HCT116 (cell line): Measurements from ENCODE around the gene GALNT5. TPM values are rescaled to one million over a fixed set of nuclear protein-coding genes. Genes with fewer than 3 reads are reported as not detected.

ENCODE experiments used
- ATAC-seq: fragments of 200-7000 bp; cut with Tn5 transposase; 2 replicates; pipeline ENCODE4 v1.9.1; 2020; ENCODE audit warnings: mild to moderate bottlenecking, moderate library complexity
- BruUV-seq: library from RNA; stranded (reverse); fragments of 400-500 nt; replicated peaks from 2 replicates; lab custom pipeline; 2021; lab: Mats Ljungman, UMichigan
- CTCF ChIA-PET: fragments of 300-600 bp; sonication (Branson Sonifier 250); formaldehyde crosslinking; loops from one replicate; lab custom pipeline; 2021; ENCODE audit warnings: antibody characterized with exemption; lab: Charles Lee
- POLR2A ChIA-PET: fragments of 300-600, 350-600 bp; sonication (Branson Sonifier 250); formaldehyde crosslinking; loops from one replicate; lab custom pipeline; 2021; ENCODE audit warnings: antibody characterized with exemption; lab: Charles Lee
- RAD21 ChIA-PET, 2 experiments: fragments of 300-600 bp; sonication (Branson Sonifier 250); formaldehyde crosslinking; loops; one replicate each; lab custom pipeline; 2023; ENCODE audit warnings: low total read pairs in 2 of 2; ENCODE audit not compliant: uncharacterized antibody in 2 of 2, unreplicated experiment in 2 of 2, low non-redundant PET in 1 of 2; lab: Charles Lee
- DNase-seq: peaks from one replicate; pipeline ENCODE4 v3.0.0-alpha.2; 2010; ENCODE audit warnings: low read depth, low spot score
- H2AFZ ChIP-seq: fragments of 200-600 bp; shearing (Covaris generic), sonication (generic); 2 replicates; pipeline ENCODE4 v1.6.1; 2017; ENCODE audit warnings: low read depth, mixed run types, mixed read lengths, antibody characterized with exemption, low read length; ENCODE audit not compliant: poor library complexity, severe bottlenecking
- H3K27ac ChIP-seq: 2 replicates; pipeline ENCODE4 v1.5.1; 2012; ENCODE audit warnings: low read depth, low read length
- H3K27me3 ChIP-seq: fragments of 200-600 bp; sonication (generic); 2 replicates; pipeline ENCODE4 v1.6.1; 2016; ENCODE audit warnings: mixed run types, low read length, mixed read lengths; ENCODE audit not compliant: insufficient read depth
- H3K36me3 ChIP-seq, 2 experiments: fragments of 200-500 bp in 1 of 2; fragments of 200-600 bp in 1 of 2; sonication (Bioruptor generic) in 1 of 2; sonication (generic) in 1 of 2; 2 replicates each; pipeline versions ENCODE4 v1.5.1 to v1.6.1; 2014 to 2016; ENCODE audit warnings: low read length in 2 of 2, inconsistent platforms in 1 of 2, mixed read lengths in 1 of 2, mixed run types in 1 of 2; ENCODE audit not compliant: insufficient read depth in 2 of 2, control insufficient read depth in 1 of 2
- H3K4me1 ChIP-seq, 2 experiments: fragments of 200-600 bp in 1 of 2; sonication (generic) in 1 of 2; 2 replicates each; pipeline versions ENCODE4 v1.5.1 to v1.6.1; 2012 to 2017; ENCODE audit warnings: low read length in 2 of 2, inconsistent platforms in 1 of 2, mild to moderate bottlenecking in 1 of 2, mixed read lengths in 1 of 2, mixed run types in 1 of 2, moderate library complexity in 1 of 2; ENCODE audit not compliant: insufficient read depth in 2 of 2, control insufficient read depth in 1 of 2
- H3K4me2 ChIP-seq: fragments of 200-600 bp; sonication (generic); 2 replicates; pipeline ENCODE4 v1.6.1; 2017; ENCODE audit warnings: mixed run types, low read length, mixed read lengths
- H3K4me3 ChIP-seq, 2 experiments: fragments of 200-600 bp in 1 of 2; sonication (generic) in 1 of 2; replicated peaks in 1 of 2; 2 replicates each; pipeline ENCODE4 v1.5.1; 2011 to 2016; ENCODE audit warnings: low read length in 2 of 2, control low read depth in 1 of 2, low read depth in 1 of 2, mild to moderate bottlenecking in 1 of 2, mixed read lengths in 1 of 2, mixed run types in 1 of 2
- H3K79me2 ChIP-seq: fragments of 200-600 bp; sonication (generic); 2 replicates; pipeline ENCODE4 v1.6.1; 2017; ENCODE audit warnings: mild to moderate bottlenecking, mixed run types, low read length, moderate library complexity, mixed read lengths; ENCODE audit not compliant: insufficient read depth
- H3K9ac ChIP-seq: fragments of 200-600 bp; sonication (generic); 2 replicates; pipeline ENCODE4 v1.6.1; 2016; ENCODE audit warnings: low read length, mixed read lengths
- H3K9me2 ChIP-seq: fragments of 200-600 bp; sonication (generic), shearing (Covaris generic); 2 replicates; pipeline ENCODE4 v1.6.1; 2017; ENCODE audit warnings: mixed run types, mild to moderate bottlenecking, moderate library complexity; ENCODE audit not compliant: insufficient read depth
- H3K9me3 ChIP-seq, 2 experiments: fragments of 200-500 bp in 1 of 2; fragments of 200-600 bp in 1 of 2; sonication (Bioruptor generic) in 1 of 2; sonication (generic) in 1 of 2; 2 replicates each; pipeline ENCODE4 v1.6.1; 2014 to 2017; ENCODE audit warnings: low read length in 2 of 2, mixed read lengths in 2 of 2, inconsistent platforms in 1 of 2, low read depth in 1 of 2, mild to moderate bottlenecking in 1 of 2, mixed run types in 1 of 2, moderate library complexity in 1 of 2; ENCODE audit not compliant: control insufficient read depth in 1 of 2, insufficient read depth in 1 of 2
- H4K20me1 ChIP-seq: fragments of 200-600 bp; sonication (generic), shearing (Covaris generic); 2 replicates; pipeline ENCODE4 v1.6.1; 2017; ENCODE audit warnings: mixed run types, mild to moderate bottlenecking, moderate library complexity; ENCODE audit not compliant: insufficient read depth
- ATF3 ChIP-seq: IDR thresholded peaks from 2 replicates; pipeline ENCODE4 v1.6.1; 2012
- CBX3 ChIP-seq: IDR thresholded peaks from 2 replicates; pipeline ENCODE4 v1.6.1; 2012; ENCODE audit warnings: low read depth
- CEBPB ChIP-seq: IDR thresholded peaks from 2 replicates; pipeline ENCODE4 v1.6.1; 2012; ENCODE audit warnings: low read depth
- EGR1 ChIP-seq: IDR thresholded peaks from 2 replicates; pipeline ENCODE4 v1.6.1; 2012; ENCODE audit warnings: low read depth
- ELF1 ChIP-seq: IDR thresholded peaks from 2 replicates; pipeline ENCODE4 v1.6.1; 2012; ENCODE audit warnings: low read depth, borderline replicate concordance
- EZH2 ChIP-seq: fragments of 200-600 bp; sonication (generic); IDR thresholded peaks from 2 replicates; pipeline ENCODE4 v1.6.1; 2017; ENCODE audit warnings: antibody characterized with exemption, mixed run types
- EZH2phosphoT487 ChIP-seq: fragments of 200-600 bp; IDR thresholded peaks from 2 replicates; pipeline ENCODE4 v1.6.1; 2018; ENCODE audit warnings: antibody characterized with exemption, borderline replicate concordance
- FOSL1 ChIP-seq: IDR thresholded peaks from 2 replicates; pipeline ENCODE4 v1.6.1; 2012; ENCODE audit warnings: low read depth
- JUND ChIP-seq: IDR thresholded peaks from 2 replicates; pipeline ENCODE4 v1.6.1; 2012
- POLR2A ChIP-seq: IDR thresholded peaks from 2 replicates; pipeline ENCODE4 v1.7.0; 2011; ENCODE audit warnings: borderline replicate concordance; ENCODE audit not compliant: insufficient read depth, insufficient read length; ENCODE audit errors: extremely low read depth
- POLR2AphosphoS5 ChIP-seq: IDR thresholded peaks from 2 replicates; pipeline ENCODE4 v1.6.1; 2011; ENCODE audit warnings: mild to moderate bottlenecking, low read depth, low read length, moderate library complexity
- RAD21 ChIP-seq: IDR thresholded peaks from 2 replicates; pipeline ENCODE4 v1.6.1; 2012; ENCODE audit warnings: low read depth, mild to moderate bottlenecking
- SIN3A ChIP-seq: IDR thresholded peaks from 2 replicates; pipeline ENCODE4 v1.6.1; 2012; ENCODE audit warnings: low read depth
- SP1 ChIP-seq: IDR thresholded peaks from 2 replicates; pipeline ENCODE4 v1.6.1; 2012; ENCODE audit warnings: low read depth
- TCF7L2 ChIP-seq: IDR thresholded peaks from 2 replicates; pipeline ENCODE4 v1.7.0; 2011; ENCODE audit warnings: borderline replicate concordance, inconsistent platforms; ENCODE audit not compliant: insufficient read depth, insufficient read length; ENCODE audit errors: extremely low read depth
- YY1 ChIP-seq: IDR thresholded peaks from 2 replicates; pipeline ENCODE4 v1.6.1; 2011; ENCODE audit warnings: low read length, low read depth, moderate library complexity, mild to moderate bottlenecking; ENCODE audit not compliant: insufficient replicate concordance; ENCODE audit errors: extremely low read depth
- ZNF274 ChIP-seq: fragments of 200-500 bp; sonication (Bioruptor generic); IDR thresholded peaks from 2 replicates; pipeline ENCODE4 v1.6.1; 2014; ENCODE audit warnings: mild to moderate bottlenecking, low read depth, low read length, inconsistent platforms
- intact Hi-C: fragments of 100-400 bp; cut with micrococcal nuclease; formaldehyde crosslinking; loops from 2 replicates; pipeline ENCODE4 v1.10.0; 2022
- total RNA-seq: library from RNA; stranded (reverse); gene quantifications from one replicate; pipeline ENCODE4 v1.2.1, GENCODE V29; 2021; ENCODE audit not compliant: unreplicated experiment
- TF ChIP-seq, protein P1 (sequence below): IDR thresholded peaks from 2 replicates; pipeline ENCODE4 v1.6.1; 2011; ENCODE audit warnings: mild to moderate bottlenecking, low read length, moderate library complexity; ENCODE audit not compliant: insufficient replicate concordance; ENCODE audit errors: extremely low read depth
- TF ChIP-seq, protein P2 (sequence below), 3 experiments: fragments of 200-600 bp in 1 of 3; sonication (generic) in 1 of 3; IDR thresholded peaks in 2 of 3; conservative IDR thresholded peaks in 1 of 3; 2 replicates each; pipeline ENCODE4 v1.5.1; 2012 to 2017; ENCODE audit warnings: low read depth in 2 of 3, low read length in 2 of 3, antibody characterized with exemption in 1 of 3, borderline replicate concordance in 1 of 3, control low read depth in 1 of 3, mild to moderate bottlenecking in 1 of 3, mixed read lengths in 1 of 3, mixed run types in 1 of 3, moderate library complexity in 1 of 3; ENCODE audit not compliant: insufficient read depth in 1 of 3

The GALNT5 gene
- total RNA-seq, 1 experiment from 2014 or later, result 3.9 TPM

- ATAC-seq, result no peak
- POLR2A ChIA-PET, result no interaction called here
These were observed 64.9 kb downstream of the GALNT5 start for GRCh38 chr2:157322432-157322831.

More at GRCh38 chr2:157322432-157322831, 64.9 kb downstream of the GALNT5 start:
- H3K9me3 ChIP-seq, result no peaks in the 10 kb centered on the region
- H3K36me3 ChIP-seq, result no peaks in the 10 kb centered on the region
- no peaks in the 10 kb centered on the region for H3K27me3 ChIP-seq
- no TSS peak for BruUV-seq
- H3K9me2 ChIP-seq, result no peaks in the 10 kb centered on the region
- H4K20me1 ChIP-seq, result no peaks in the 10 kb centered on the region
- DNase-seq, result no peak
- ChIA-PET RAD21 (no interaction called here), CTCF (no interaction called here)
- no peak overlapping the region for H3K4me3 ChIP-seq
- no peak for TF ChIP-seq EZH2phosphoT487
- TF ChIP-seq SIN3A, result no peak
- no peak for TF ChIP-seq CBX3
- TF ChIP-seq POLR2AphosphoS5, result no peak
- TF ChIP-seq FOSL1, result no peak
- TF ChIP-seq RAD21, result no peak
- TF ChIP-seq TCF7L2, result no peak
- TF ChIP-seq, protein P1, sequence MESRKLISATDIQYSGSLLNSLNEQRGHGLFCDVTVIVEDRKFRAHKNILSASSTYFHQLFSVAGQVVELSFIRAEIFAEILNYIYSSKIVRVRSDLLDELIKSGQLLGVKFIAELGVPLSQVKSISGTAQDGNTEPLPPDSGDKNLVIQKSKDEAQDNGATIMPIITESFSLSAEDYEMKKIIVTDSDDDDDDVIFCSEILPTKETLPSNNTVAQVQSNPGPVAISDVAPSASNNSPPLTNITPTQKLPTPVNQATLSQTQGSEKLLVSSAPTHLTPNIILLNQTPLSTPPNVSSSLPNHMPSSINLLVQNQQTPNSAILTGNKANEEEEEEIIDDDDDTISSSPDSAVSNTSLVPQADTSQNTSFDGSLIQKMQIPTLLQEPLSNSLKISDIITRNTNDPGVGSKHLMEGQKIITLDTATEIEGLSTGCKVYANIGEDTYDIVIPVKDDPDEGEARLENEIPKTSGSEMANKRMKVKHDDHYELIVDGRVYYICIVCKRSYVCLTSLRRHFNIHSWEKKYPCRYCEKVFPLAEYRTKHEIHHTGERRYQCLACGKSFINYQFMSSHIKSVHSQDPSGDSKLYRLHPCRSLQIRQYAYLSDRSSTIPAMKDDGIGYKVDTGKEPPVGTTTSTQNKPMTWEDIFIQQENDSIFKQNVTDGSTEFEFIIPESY, result no peak
- TF ChIP-seq EGR1, result no peak
- no peak for TF ChIP-seq EZH2
- TF ChIP-seq ATF3, result no peak
- no peak for TF ChIP-seq ELF1
- TF ChIP-seq POLR2A, result no peak
- TF ChIP-seq, protein P2, sequence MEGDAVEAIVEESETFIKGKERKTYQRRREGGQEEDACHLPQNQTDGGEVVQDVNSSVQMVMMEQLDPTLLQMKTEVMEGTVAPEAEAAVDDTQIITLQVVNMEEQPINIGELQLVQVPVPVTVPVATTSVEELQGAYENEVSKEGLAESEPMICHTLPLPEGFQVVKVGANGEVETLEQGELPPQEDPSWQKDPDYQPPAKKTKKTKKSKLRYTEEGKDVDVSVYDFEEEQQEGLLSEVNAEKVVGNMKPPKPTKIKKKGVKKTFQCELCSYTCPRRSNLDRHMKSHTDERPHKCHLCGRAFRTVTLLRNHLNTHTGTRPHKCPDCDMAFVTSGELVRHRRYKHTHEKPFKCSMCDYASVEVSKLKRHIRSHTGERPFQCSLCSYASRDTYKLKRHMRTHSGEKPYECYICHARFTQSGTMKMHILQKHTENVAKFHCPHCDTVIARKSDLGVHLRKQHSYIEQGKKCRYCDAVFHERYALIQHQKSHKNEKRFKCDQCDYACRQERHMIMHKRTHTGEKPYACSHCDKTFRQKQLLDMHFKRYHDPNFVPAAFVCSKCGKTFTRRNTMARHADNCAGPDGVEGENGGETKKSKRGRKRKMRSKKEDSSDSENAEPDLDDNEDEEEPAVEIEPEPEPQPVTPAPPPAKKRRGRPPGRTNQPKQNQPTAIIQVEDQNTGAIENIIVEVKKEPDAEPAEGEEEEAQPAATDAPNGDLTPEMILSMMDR (IDR thresholded peaks at IDR 0.05 in 2 of 3, conservative IDR thresholded peaks at IDR 0.05 in 1 of 3; ENCODE audit: borderline replicate concordance in 1 of 3, insufficient read depth in 1 of 3, low read depth in 2 of 3, low read length in 2 of 3), result no peak
- no peak for TF ChIP-seq YY1
- TF ChIP-seq CEBPB, result no peak
- no peak for TF ChIP-seq JUND
- TF ChIP-seq SP1, result no peak
- no peak for TF ChIP-seq ZNF274
- H3K4me1 ChIP-seq, result no peaks in the 10 kb centered on the region
- no peaks in the 10 kb centered on the region for H3K79me2 ChIP-seq
- H3K9ac ChIP-seq, result no peak overlapping the region
- no peak overlapping the region for H3K27ac ChIP-seq
- no peak overlapping the region for H2AFZ ChIP-seq
- H3K4me2 ChIP-seq, result no peak overlapping the region
- intact Hi-C loops, result loop anchor here (10.0 kb wide), 1 partner anchor 1948 kb away; no protein-coding TSS in a partner anchor
